GM12878 (cell line): ENCODE data around the gene CORO2B. TPM values are rescaled to one million over a fixed set of nuclear protein-coding genes. Genes with fewer than 3 reads are reported as not detected.

Source experiments
- ATAC-seq: fragments of 200-7000 bp; cut with Tn5 transposase; 3 replicates; pipeline ENCODE4 v1.9.1; 2020; ENCODE audit warnings: mild to moderate bottlenecking, moderate library complexity
- BruUV-seq: library from RNA; stranded (reverse); fragments of 400-500 nt; replicated peaks from 2 replicates; lab custom pipeline; 2021; lab: Mats Ljungman, UMichigan
- CTCF ChIA-PET: fragments of 300-600 bp; sonication (Branson Sonifier 250); formaldehyde crosslinking; extraction: SDS; loops from one replicate; lab custom pipeline; 2021; ENCODE audit warnings: inconsistent platforms; lab: Yijun Ruan, JAX
- POLR2A ChIA-PET: fragments of 350-600 bp; formaldehyde crosslinking; extraction: SDS; loops from one replicate; lab custom pipeline; 2021; ENCODE audit warnings: inconsistent platforms; lab: Charles Lee
- RAD21 ChIA-PET: fragments of 300-600 bp; sonication (Branson Sonifier 250); formaldehyde crosslinking; loops from one replicate; lab custom pipeline; 2023; ENCODE audit warnings: antibody characterized with exemption; ENCODE audit not compliant: unreplicated experiment; lab: Charles Lee
- SMC1A ChIA-PET: fragments of 300-600 bp; sonication (Branson Sonifier 250); formaldehyde crosslinking; loops from one replicate; lab custom pipeline; 2023; ENCODE audit not compliant: unreplicated experiment, uncharacterized antibody; lab: Charles Lee
- DNase-seq: peaks from one replicate; pipeline ENCODE4 v3.0.0-alpha.2; 2011; ENCODE audit warnings: low read depth, low spot score
- FAIRE-seq: peaks from 3 replicates; lab custom pipeline; 2011; peaks lifted over from hg19 to GRCh38; lab: Jason Lieb, UNC
- H2AFZ ChIP-seq: 2 replicates; pipeline ENCODE4 v1.6.0; 2011; ENCODE audit warnings: low read depth, low read length, control low read depth; ENCODE audit not compliant: control insufficient read depth
- H3K27ac ChIP-seq: 2 replicates; pipeline ENCODE4 v1.5.1; 2011; ENCODE audit warnings: control low read depth; ENCODE audit not compliant: control insufficient read depth, insufficient read depth
- H3K27me3 ChIP-seq, 2 experiments: replicated peaks in 1 of 2; 2 replicates each; pipeline versions ENCODE4 v1.6.0 to v1.6.1; 2011; ENCODE audit warnings: low read length in 1 of 2; ENCODE audit not compliant: control insufficient read depth in 2 of 2, insufficient read depth in 2 of 2
- H3K36me3 ChIP-seq, 2 experiments: 2 replicates each; pipeline ENCODE4 v1.5.1; 2011; ENCODE audit warnings: low read length in 1 of 2; ENCODE audit not compliant: control insufficient read depth in 2 of 2, insufficient read depth in 2 of 2
- H3K4me1 ChIP-seq: 2 replicates; pipeline ENCODE4 v1.6.1; 2011; ENCODE audit warnings: mild to moderate bottlenecking, low read length, moderate library complexity, mixed read lengths; ENCODE audit not compliant: control insufficient read depth, insufficient read depth
- H3K4me2 ChIP-seq: 2 replicates; pipeline ENCODE4 v1.6.0; 2011; ENCODE audit warnings: control low read depth; ENCODE audit not compliant: control insufficient read depth, insufficient read depth
- H3K4me3 ChIP-seq: fragments of 200-600 bp; sonication (generic); 2 replicates; pipeline ENCODE4 v1.5.1; 2016
- H3K79me2 ChIP-seq: 2 replicates; pipeline ENCODE4 v1.6.0; 2011; ENCODE audit warnings: low read length; ENCODE audit not compliant: control insufficient read depth, insufficient read depth
- H3K9ac ChIP-seq: 2 replicates; pipeline ENCODE4 v1.8.0; 2011; ENCODE audit warnings: low read length, control low read depth, mixed read lengths; ENCODE audit not compliant: control insufficient read depth, insufficient read depth
- H3K9me3 ChIP-seq: replicated peaks from 3 replicates; pipeline ENCODE4 v1.5.1; 2011; ENCODE audit warnings: mild to moderate bottlenecking, low read length; ENCODE audit not compliant: control insufficient read depth, insufficient read depth
- H4K20me1 ChIP-seq: 2 replicates; pipeline ENCODE4 v1.6.0; 2011; ENCODE audit not compliant: control insufficient read depth, insufficient read depth
- LARP7 ChIP-seq: fragments of 450-650 bp; IDR thresholded peaks from 2 replicates; pipeline ENCODE4 v1.6.1; 2017; ENCODE audit warnings: mild to moderate bottlenecking
- MEF2B ChIP-seq: fragments of 450-650 bp; IDR thresholded peaks from 2 replicates; pipeline ENCODE4 v1.6.1; 2018; ENCODE audit warnings: mild to moderate bottlenecking, moderate library complexity; ENCODE audit not compliant: partially characterized antibody, poor library complexity, severe bottlenecking
- MTA2 ChIP-seq: fragments of 450-650 bp; IDR thresholded peaks from 2 replicates; pipeline ENCODE4 v1.6.1; 2016; ENCODE audit warnings: low read depth, mild to moderate bottlenecking, moderate library complexity
- RB1 ChIP-seq: fragments of 450-650 bp; formaldehyde crosslinking; IDR thresholded peaks from 2 replicates; pipeline ENCODE4 v1.6.1; 2017; ENCODE audit warnings: mild to moderate bottlenecking, borderline replicate concordance
- RBBP5 ChIP-seq: fragments of 200-600 bp; sonication (generic); conservative IDR thresholded peaks from 2 replicates; pipeline ENCODE4 v1.6.1; 2016
- STAT1 ChIP-seq: fragments of 450-650 bp; conservative IDR thresholded peaks from 2 replicates; pipeline ENCODE4 v1.6.1; 2014; ENCODE audit warnings: antibody characterized with exemption, mild to moderate bottlenecking
- WRNIP1 ChIP-seq: IDR thresholded peaks from 2 replicates; pipeline ENCODE4 v1.6.1; 2011; ENCODE audit warnings: low read depth, low read length, improper control_type of control experiment, borderline replicate concordance
- ZBTB33 ChIP-seq: fragments of 450-650 bp; IDR thresholded peaks from 2 replicates; pipeline ENCODE4 v1.6.1; 2017; ENCODE audit warnings: mild to moderate bottlenecking
- ZBTB40 ChIP-seq: fragments of 450-650 bp; IDR thresholded peaks from 2 replicates; pipeline ENCODE4 v1.6.1; 2016; ENCODE audit warnings: mild to moderate bottlenecking, moderate library complexity, borderline replicate concordance
- ZZZ3 ChIP-seq: IDR thresholded peaks from 2 replicates; pipeline ENCODE4 v1.6.1; 2011; ENCODE audit warnings: low read depth; ENCODE audit not compliant: control insufficient read depth, insufficient read length
- WGBS: methylation state at CpG from one replicate; pipeline ENCODE4 v1.1.6; 2016; ENCODE audit warnings: low lambda C conversion rate; ENCODE audit not compliant: insufficient replicate concordance, insufficient coverage; ENCODE audit errors: missing lambda C conversion rate; 5-methylcytosine and 5-hydroxymethylcytosine counted together
- in situ Hi-C: fragments of 300-500 bp; cut with MboI; formaldehyde crosslinking; loops from 9 replicates; pipeline ENCODE4 v1.14.3; 2018; ENCODE audit warnings: mixed read lengths
- intact Hi-C: fragments of 100-400 bp; cut with micrococcal nuclease; formaldehyde crosslinking; loops from one replicate; pipeline ENCODE4 v1.14.2; 2022; ENCODE audit not compliant: unreplicated experiment
- polyA plus RNA-seq, 11 experiments: library from polyadenylated mRNA; depleted of rRNA in 4 of 11; unstranded in 6 of 11; stranded (reverse) in 5 of 11; fragments of >200 nt; fragmentation: Nextera tagmentation in 4 of 11; fragmentation: Illumina TruSeq in 1 of 11; extraction: Ambion mirVana in 4 of 11; extraction: Trizol in 1 of 11; gene quantifications; 1 replicate in 1 of 11; 2 replicates in 10 of 11; pipeline versions ENCODE4 v1.2.1 to v1.2.3, GENCODE V29; 2011 to 2016; ENCODE audit warnings: inconsistent platforms in 2 of 11, missing spikeins in 2 of 11, low read depth in 1 of 11
- total RNA-seq, 4 experiments: library from RNA; depleted of rRNA in 3 of 4; stranded (reverse); fragments of >200 nt in 3 of 4; fragmentation: Illumina TruSeq in 1 of 4; extraction: Trizol in 1 of 4; gene quantifications; 2 replicates each; pipeline versions ENCODE4 v1.2.1 to v1.2.3, GENCODE V29; 2013 to 2021
- TF ChIP-seq, protein P1 (sequence below): IDR thresholded peaks from 2 replicates; pipeline ENCODE4 v1.6.1; 2011; ENCODE audit warnings: borderline replicate concordance, low read depth, mild to moderate bottlenecking, moderate library complexity, mixed read lengths, low read length; ENCODE audit not compliant: insufficient read depth; ENCODE audit errors: extremely low read length
- TF ChIP-seq, protein P2 (sequence below): fragments of 450-650 bp; IDR thresholded peaks from 2 replicates; pipeline ENCODE4 v1.6.1; 2014; ENCODE audit warnings: mild to moderate bottlenecking
- TF ChIP-seq, protein P3 (sequence below): IDR thresholded peaks from 2 replicates; pipeline ENCODE4 v1.6.1; 2011; ENCODE audit warnings: mild to moderate bottlenecking, low read depth, low read length, moderate library complexity; ENCODE audit not compliant: insufficient replicate concordance

The CORO2B gene
- total and polyA plus RNA-seq, 10 of the 15 experiments (the other 5 are each of a cell fraction or from before 2014, with no cell fraction given) = 0.05 to 0.73 (median 0.13) TPM; not detected in 4

- TF ChIP-seq ZBTB40 = no peak
- no peak for TF ChIP-seq MTA2
- TF ChIP-seq RB1 = no peak
Observed at GRCh38 chr15:68635141-68635540, 56.3 kb downstream of the CORO2B start (continued).

GRCh38 chr15:68636256-68636655 is 57.5 kb downstream of the CORO2B start:
- in situ Hi-C loops (no loop called here), intact Hi-C loops (no loop called here)
- Histone ChIP-seq H3K4me2 (no peak overlapping the region), H3K4me3 (no peak overlapping the region), H3K4me1 (no peaks in the 10 kb centered on the region), H3K9ac (no peak overlapping the region), H3K27ac (no peak overlapping the region), H3K27me3 (peaks cover 0 to 2% of the 10 kb centered on the region in 2 experiments; a peak in 2 of 4 replicates), H3K9me3 (no peaks in the 10 kb centered on the region), H2AFZ (no peak overlapping the region), H4K20me1 (no peaks in the 10 kb centered on the region), H3K79me2 (no peaks in the 10 kb centered on the region), H3K36me3 (no peaks in the 10 kb centered on the region)
- DNase-seq (no peak), FAIRE-seq (no peak), ATAC-seq (no peak)
- CTCF ChIA-PET = interaction anchor here (1.6 kb wide), 1 partner anchor 15 kb away, joined by 3 read pairs; no protein-coding TSS in a partner anchor
- RAD21 ChIA-PET = interaction anchor here (0.9 kb wide), 1 partner anchor 14 kb away, joined by 3 read pairs; no protein-coding TSS in a partner anchor
- SMC1A ChIA-PET = interaction anchor here (1.1 kb wide), 1 partner anchor 193 kb away, joined by 3 read pairs; no protein-coding TSS in a partner anchor
- no TSS peak for BruUV-seq
- POLR2A ChIA-PET = no interaction called here
- WGBS = 12% methylated on average over 5 of the region's 5 CpGs
- no peak for TF ChIP-seq ZBTB33
- TF ChIP-seq LARP7 = no peak
- TF ChIP-seq, protein P1, sequence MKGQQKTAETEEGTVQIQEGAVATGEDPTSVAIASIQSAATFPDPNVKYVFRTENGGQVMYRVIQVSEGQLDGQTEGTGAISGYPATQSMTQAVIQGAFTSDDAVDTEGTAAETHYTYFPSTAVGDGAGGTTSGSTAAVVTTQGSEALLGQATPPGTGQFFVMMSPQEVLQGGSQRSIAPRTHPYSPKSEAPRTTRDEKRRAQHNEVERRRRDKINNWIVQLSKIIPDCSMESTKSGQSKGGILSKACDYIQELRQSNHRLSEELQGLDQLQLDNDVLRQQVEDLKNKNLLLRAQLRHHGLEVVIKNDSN = no peak
- no peak for TF ChIP-seq MEF2B
- TF ChIP-seq, protein P2, sequence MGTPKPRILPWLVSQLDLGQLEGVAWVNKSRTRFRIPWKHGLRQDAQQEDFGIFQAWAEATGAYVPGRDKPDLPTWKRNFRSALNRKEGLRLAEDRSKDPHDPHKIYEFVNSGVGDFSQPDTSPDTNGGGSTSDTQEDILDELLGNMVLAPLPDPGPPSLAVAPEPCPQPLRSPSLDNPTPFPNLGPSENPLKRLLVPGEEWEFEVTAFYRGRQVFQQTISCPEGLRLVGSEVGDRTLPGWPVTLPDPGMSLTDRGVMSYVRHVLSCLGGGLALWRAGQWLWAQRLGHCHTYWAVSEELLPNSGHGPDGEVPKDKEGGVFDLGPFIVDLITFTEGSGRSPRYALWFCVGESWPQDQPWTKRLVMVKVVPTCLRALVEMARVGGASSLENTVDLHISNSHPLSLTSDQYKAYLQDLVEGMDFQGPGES = no peak
- TF ChIP-seq RBBP5 = no peak
- no peak for TF ChIP-seq ZZZ3
- TF ChIP-seq STAT1 = no peak
- no peak for TF ChIP-seq WRNIP1
- TF ChIP-seq, protein P3, sequence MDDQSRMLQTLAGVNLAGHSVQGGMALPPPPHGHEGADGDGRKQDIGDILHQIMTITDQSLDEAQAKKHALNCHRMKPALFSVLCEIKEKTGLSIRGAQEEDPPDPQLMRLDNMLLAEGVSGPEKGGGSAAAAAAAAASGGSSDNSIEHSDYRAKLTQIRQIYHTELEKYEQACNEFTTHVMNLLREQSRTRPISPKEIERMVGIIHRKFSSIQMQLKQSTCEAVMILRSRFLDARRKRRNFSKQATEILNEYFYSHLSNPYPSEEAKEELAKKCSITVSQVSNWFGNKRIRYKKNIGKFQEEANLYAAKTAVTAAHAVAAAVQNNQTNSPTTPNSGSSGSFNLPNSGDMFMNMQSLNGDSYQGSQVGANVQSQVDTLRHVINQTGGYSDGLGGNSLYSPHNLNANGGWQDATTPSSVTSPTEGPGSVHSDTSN = no peak
